GM21825 (cell line): ENCODE results near the gene ELOVL7.
"Not testable (repeated sequence)": the region's sequence is repeated elsewhere in the genome, so short reads cannot be mapped to it uniquely, and the experiment has no call there.

ENCODE experiments used
- ATAC-seq: cut with Tn5 transposase; IDR thresholded peaks from one replicate; pipeline ENCODE4 v1.9.1; 2021; ENCODE audit warnings: mild to moderate bottlenecking, moderate library complexity; ENCODE audit not compliant: unreplicated experiment

ELOVL7 gene

GRCh38 chr5:60797482-60798153, 46.5 kb downstream of the ELOVL7 start:
- no peak for ATAC-seq

- not testable (repeated sequence) for ATAC-seq
These were observed 48.6 kb downstream of the ELOVL7 start for GRCh38 chr5:60795424-60795950.

- no peak for ATAC-seq
These were observed 49.4 kb downstream of the ELOVL7 start for GRCh38 chr5:60794691-60795090.

- ATAC-seq: no peak
These were observed 51.6 kb downstream of the ELOVL7 start for GRCh38 chr5:60792438-60792837.

GRCh38 chr5:60789551-60789950, 54.5 kb downstream of the ELOVL7 start:
- ATAC-seq: no peak

GRCh38 chr5:60788863-60789513, 55.1 kb downstream of the ELOVL7 start:
- ATAC-seq: no peak

GRCh38 chr5:60779466-60779865, 64.6 kb downstream of the ELOVL7 start:
- no peak for ATAC-seq

GRCh38 chr5:60776343-60776742, 67.7 kb downstream of the ELOVL7 start:
- no peak for ATAC-seq

- no peak for ATAC-seq
These were observed 78.9 kb downstream of the ELOVL7 start for GRCh38 chr5:60765019-60765709.

GRCh38 chr5:60763061-60763460, 81.0 kb downstream of the ELOVL7 start:
- no peak for ATAC-seq

GRCh38 chr5:60754495-60754894, 89.6 kb downstream of the ELOVL7 start:
- ATAC-seq: no peak

- ATAC-seq: no peak
These were observed 99.4 kb downstream of the ELOVL7 start for GRCh38 chr5:60744682-60745081.

GRCh38 chr5:60743511-60744314, 100.4 kb downstream of the ELOVL7 start:
- no peak for ATAC-seq

GRCh38 chr5:60740322-60740721, 103.7 kb downstream of the ELOVL7 start:
- ATAC-seq: no peak

- no peak for ATAC-seq
These were observed 105.1 kb downstream of the ELOVL7 start for GRCh38 chr5:60738933-60739332.

- no peak for ATAC-seq
These were observed 105.6 kb downstream of the ELOVL7 start for GRCh38 chr5:60738461-60738860.

GRCh38 chr5:60730858-60731257, 113.2 kb downstream of the ELOVL7 start:
- ATAC-seq: not testable (repeated sequence)

- ATAC-seq: no peak
These were observed 116.9 kb downstream of the ELOVL7 start for GRCh38 chr5:60727033-60727679.

- ATAC-seq: no peak
These were observed 119.9 kb downstream of the ELOVL7 start for GRCh38 chr5:60724126-60724525.

- ATAC-seq: no peak
These were observed 121.7 kb downstream of the ELOVL7 start for GRCh38 chr5:60722416-60722815.
